MCF 10A (cell line): Measurements from ENCODE around the gene SSTR5. TPM values are rescaled to one million over a fixed set of nuclear protein-coding genes. Genes with fewer than 3 reads are reported as not detected.

Experiments used
- BruUV-seq: library from RNA; stranded (reverse); fragments of 400-500 nt; replicated peaks from 2 replicates; lab custom pipeline; 2021; lab: Mats Ljungman, UMichigan
- CTCF ChIA-PET: fragments of 300-600 bp; sonication (Branson Sonifier 250); formaldehyde crosslinking; extraction: SDS; loops from one replicate; lab custom pipeline; 2021; ENCODE audit warnings: antibody characterized with exemption, inconsistent platforms; lab: Yijun Ruan, JAX
- POLR2A ChIA-PET: fragments of 300-600, 350-650 bp; sonication (Branson Sonifier 250); formaldehyde crosslinking; extraction: SDS; loops from one replicate; lab custom pipeline; 2020; ENCODE audit warnings: antibody characterized with exemption, inconsistent platforms; lab: Yijun Ruan, JAX
- DNase-seq: peaks from one replicate; pipeline ENCODE4 v3.0.0-alpha.2; 2018; ENCODE audit not compliant: unreplicated experiment
- H3K27ac Mint-ChIP-seq: one replicate; pipeline ENCODE4 v1.8.0; 2022; ENCODE audit warnings: mild to moderate bottlenecking, low read depth, mixed read lengths; ENCODE audit not compliant: unreplicated experiment
- H3K27me3 Mint-ChIP-seq: one replicate; pipeline ENCODE4 v1.8.0; 2022; ENCODE audit warnings: mixed read lengths; ENCODE audit not compliant: insufficient read depth, unreplicated experiment
- H3K36me3 Mint-ChIP-seq: one replicate; pipeline ENCODE4 v1.8.0; 2022; ENCODE audit warnings: mild to moderate bottlenecking, moderate library complexity, mixed read lengths; ENCODE audit not compliant: insufficient read depth, unreplicated experiment
- H3K4me1 Mint-ChIP-seq: one replicate; pipeline ENCODE4 v1.8.0; 2022; ENCODE audit warnings: mixed read lengths; ENCODE audit not compliant: insufficient read depth, unreplicated experiment
- H3K4me3 Mint-ChIP-seq: one replicate; pipeline ENCODE4 v1.8.0; 2022; ENCODE audit warnings: mild to moderate bottlenecking, moderate library complexity, mixed read lengths; ENCODE audit not compliant: unreplicated experiment
- H3K9me3 Mint-ChIP-seq: one replicate; pipeline ENCODE4 v1.8.0; 2022; ENCODE audit warnings: mixed read lengths; ENCODE audit not compliant: unreplicated experiment
- intact Hi-C: fragments of 100-400 bp; cut with micrococcal nuclease; formaldehyde crosslinking; loops from 2 replicates; pipeline ENCODE4 v1.14.1; 2022
- total RNA-seq: library from RNA; stranded (reverse); gene quantifications from 2 replicates; pipeline ENCODE4 v1.2.3, GENCODE V29; 2022
- TF ChIP-seq, protein P1 (sequence below): fragments of 200-600 bp; IDR thresholded peaks from one replicate; pipeline ENCODE4 v1.8.0; 2022; ENCODE audit warnings: antibody characterized with exemption, mild to moderate bottlenecking; ENCODE audit not compliant: unreplicated experiment

SSTR5 gene
- total RNA-seq, 1 experiment from 2014 or later, result not detected

DNA sequence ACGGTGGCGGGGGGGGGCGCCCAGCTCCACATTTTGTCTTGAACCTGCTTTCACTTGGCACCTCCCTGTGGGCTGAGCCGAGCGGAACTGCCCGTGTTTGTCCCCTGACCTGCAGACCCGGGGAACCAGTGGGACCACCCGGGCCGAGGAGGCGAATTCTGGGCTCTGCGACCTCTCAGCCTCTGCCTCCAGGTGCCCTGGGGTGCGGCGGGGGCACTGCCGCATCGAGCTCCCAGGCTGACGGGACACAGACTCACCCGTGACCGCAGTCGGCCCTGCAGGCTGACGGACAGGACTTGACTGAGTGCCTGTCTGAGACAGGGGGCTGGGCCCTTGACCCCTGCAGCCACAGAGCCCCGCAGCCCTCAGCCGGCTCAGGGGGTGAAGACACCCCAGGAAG lies 34.6 kb downstream of the SSTR5 start:
- no peaks in the 10 kb centered on the region for H3K4me1 Mint-ChIP-seq
- no peak overlapping the region for H3K27ac Mint-ChIP-seq
- H3K36me3 Mint-ChIP-seq, result no peaks in the 10 kb centered on the region
- no peak for DNase-seq
- no peak overlapping the region for H3K4me3 Mint-ChIP-seq
- BruUV-seq, result no TSS peak
- intact Hi-C loops, result loop anchor here (2.0 kb wide), 1 partner anchor 88 kb away; no protein-coding TSS in a partner anchor
- H3K9me3 Mint-ChIP-seq, result no peaks in the 10 kb centered on the region
- ChIA-PET CTCF (interaction anchor here (0.7 to 0.8 kb wide), 5 partner anchors 33 to 311 kb away, joined by 3 read pairs; no protein-coding TSS in a partner anchor), POLR2A (interaction anchor here (0.5 kb wide), 1 partner anchor 323 kb away, joined by 3 read pairs; no protein-coding TSS in a partner anchor)
- H3K27me3 Mint-ChIP-seq, result peaks cover 74% of the 10 kb centered on the region
- TF ChIP-seq, protein P1, sequence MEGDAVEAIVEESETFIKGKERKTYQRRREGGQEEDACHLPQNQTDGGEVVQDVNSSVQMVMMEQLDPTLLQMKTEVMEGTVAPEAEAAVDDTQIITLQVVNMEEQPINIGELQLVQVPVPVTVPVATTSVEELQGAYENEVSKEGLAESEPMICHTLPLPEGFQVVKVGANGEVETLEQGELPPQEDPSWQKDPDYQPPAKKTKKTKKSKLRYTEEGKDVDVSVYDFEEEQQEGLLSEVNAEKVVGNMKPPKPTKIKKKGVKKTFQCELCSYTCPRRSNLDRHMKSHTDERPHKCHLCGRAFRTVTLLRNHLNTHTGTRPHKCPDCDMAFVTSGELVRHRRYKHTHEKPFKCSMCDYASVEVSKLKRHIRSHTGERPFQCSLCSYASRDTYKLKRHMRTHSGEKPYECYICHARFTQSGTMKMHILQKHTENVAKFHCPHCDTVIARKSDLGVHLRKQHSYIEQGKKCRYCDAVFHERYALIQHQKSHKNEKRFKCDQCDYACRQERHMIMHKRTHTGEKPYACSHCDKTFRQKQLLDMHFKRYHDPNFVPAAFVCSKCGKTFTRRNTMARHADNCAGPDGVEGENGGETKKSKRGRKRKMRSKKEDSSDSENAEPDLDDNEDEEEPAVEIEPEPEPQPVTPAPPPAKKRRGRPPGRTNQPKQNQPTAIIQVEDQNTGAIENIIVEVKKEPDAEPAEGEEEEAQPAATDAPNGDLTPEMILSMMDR, result no peak

DNA sequence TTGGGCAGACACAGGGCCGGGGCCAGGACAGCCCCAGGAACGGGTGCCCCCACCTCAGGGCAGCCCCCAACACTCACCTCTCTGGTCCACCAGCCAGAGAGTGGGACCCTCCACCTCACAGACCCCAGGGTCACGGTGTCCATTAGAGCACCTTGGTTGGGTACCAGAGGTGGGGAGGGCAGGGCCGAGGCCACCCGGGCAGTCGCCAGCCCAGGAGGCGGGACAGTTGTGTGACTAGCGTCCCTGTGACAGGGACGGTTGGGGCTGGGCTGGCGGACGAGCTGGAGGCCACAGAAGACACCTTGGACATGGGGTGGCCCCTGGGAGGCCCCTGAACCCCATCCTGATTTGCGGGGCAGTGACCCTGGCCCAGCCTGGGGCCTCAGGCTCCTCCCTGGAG lies 35.2 kb downstream of the SSTR5 start:
- TF ChIP-seq, protein P1, result no peak

DNA sequence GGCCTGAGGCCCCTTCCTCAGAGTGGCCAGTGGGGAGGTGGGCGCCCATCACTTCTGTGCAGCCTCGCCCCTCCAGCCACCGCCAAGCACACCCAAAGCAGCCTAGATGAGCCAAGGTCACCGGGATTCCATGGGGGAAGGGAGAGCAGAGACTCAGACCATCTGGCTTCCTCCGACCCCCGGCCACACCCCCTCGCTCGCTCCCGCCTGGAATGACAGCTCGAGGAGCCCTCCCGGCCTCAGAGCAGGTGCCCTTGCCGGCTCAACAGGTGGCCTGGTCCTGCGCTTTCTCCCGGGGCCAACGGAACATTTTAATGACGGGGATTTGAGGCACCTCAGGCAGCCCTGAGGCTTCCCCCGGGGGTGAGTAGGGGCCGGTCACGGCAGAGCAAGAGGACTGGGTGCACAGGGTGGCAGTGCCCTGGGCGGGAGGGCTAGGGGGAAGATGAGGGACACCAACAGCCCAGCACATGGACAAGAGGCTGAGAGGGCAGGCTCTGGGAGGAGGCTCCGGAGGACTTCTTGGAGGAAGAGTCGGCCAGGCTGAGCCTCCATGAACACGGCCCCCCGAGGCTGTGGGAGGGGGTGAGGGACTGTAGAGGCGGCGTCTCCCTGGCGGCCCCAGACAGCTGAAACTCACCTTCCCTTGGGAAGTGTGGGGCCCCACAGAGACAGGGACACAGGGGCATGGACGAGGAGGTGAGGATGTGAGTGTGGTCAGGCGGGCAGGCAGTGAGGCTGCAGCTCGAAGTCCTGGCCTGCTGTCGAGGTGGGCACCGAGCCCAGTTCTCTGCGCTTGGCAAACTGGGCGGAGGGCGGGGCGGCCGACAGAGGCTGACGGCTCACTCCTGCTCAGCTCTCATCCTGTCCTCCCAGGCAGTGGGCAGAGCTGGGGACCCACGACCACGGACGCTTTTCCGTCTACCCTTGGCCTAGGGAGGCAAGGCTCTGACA lies 36.0 kb downstream of the SSTR5 start:
- TF ChIP-seq, protein P1, result no peak
- Mint-ChIP-seq H3K4me3 (no peak overlapping the region), H3K9me3 (no peaks in the 10 kb centered on the region), H3K36me3 (no peaks in the 10 kb centered on the region), H3K27me3 (peaks cover 74% of the 10 kb centered on the region), H3K27ac (no peak overlapping the region), H3K4me1 (no peaks in the 10 kb centered on the region)
- DNase-seq, result peak; percentile 34
- intact Hi-C loops, result no loop called here
- ChIA-PET POLR2A (interaction anchor here (0.6 kb wide), 1 partner anchor 14 kb away, joined by 4 read pairs; no protein-coding TSS in a partner anchor), CTCF (interaction anchor here (1.0 kb wide), 1 partner anchor 85 kb away, joined by 3 read pairs; no protein-coding TSS in a partner anchor)
- no TSS peak for BruUV-seq

More for the DNA sequence above, 35.2 kb downstream of the SSTR5 start:
- DNase-seq, result no peak
- BruUV-seq, result no TSS peak
- peaks cover 74% of the 10 kb centered on the region for H3K27me3 Mint-ChIP-seq
- CTCF ChIA-PET, result interaction anchor here (0.8 kb wide), 2 partner anchors 32 to 96 kb away, joined by 3 read pairs; no protein-coding TSS in a partner anchor
- no peak overlapping the region for H3K27ac Mint-ChIP-seq
- POLR2A ChIA-PET, result no interaction called here
- H3K4me1 Mint-ChIP-seq, result no peaks in the 10 kb centered on the region
- no peak overlapping the region for H3K4me3 Mint-ChIP-seq
- no peaks in the 10 kb centered on the region for H3K36me3 Mint-ChIP-seq
- intact Hi-C loops, result loop anchor here (2.0 kb wide), 1 partner anchor 87 kb away; no protein-coding TSS in a partner anchor
- no peaks in the 10 kb centered on the region for H3K9me3 Mint-ChIP-seq

DNA sequence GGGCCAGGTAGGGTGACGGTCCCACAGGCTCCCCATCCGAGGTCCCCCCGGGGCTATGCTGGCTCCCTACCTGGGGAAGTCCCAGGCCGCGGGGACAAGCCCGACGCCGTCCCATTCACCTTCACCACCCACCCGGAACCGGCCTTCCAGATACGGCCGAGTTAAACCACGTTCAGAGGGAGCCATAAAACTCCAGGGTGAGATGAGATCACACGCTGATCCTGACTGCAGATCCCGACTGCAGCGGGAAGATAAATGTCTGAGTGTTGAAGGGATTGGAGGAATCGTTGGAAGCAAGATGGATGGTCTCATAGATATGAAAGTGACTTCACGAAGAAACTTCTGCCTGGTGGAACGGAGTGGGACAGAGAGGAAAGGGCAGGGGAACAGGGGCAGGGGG lies 37.1 kb downstream of the SSTR5 start:
- POLR2A ChIA-PET, result no interaction called here
- no TSS peak for BruUV-seq
- H3K4me3 Mint-ChIP-seq, result no peak overlapping the region
- H3K4me1 Mint-ChIP-seq, result no peaks in the 10 kb centered on the region
- H3K27ac Mint-ChIP-seq, result no peak overlapping the region
- DNase-seq, result no peak
- intact Hi-C loops, result no loop called here
- CTCF ChIA-PET, result interaction anchor here (1.0 kb wide), 1 partner anchor 84 kb away, joined by 3 read pairs; no protein-coding TSS in a partner anchor
- no peaks in the 10 kb centered on the region for H3K36me3 Mint-ChIP-seq
- TF ChIP-seq, protein P1, result no peak
- H3K27me3 Mint-ChIP-seq, result peaks cover 65% of the 10 kb centered on the region
- H3K9me3 Mint-ChIP-seq, result no peaks in the 10 kb centered on the region
